HG03354 (cell line): ENCODE results near the gene PLEKHG5.

Source experiments
- ATAC-seq: cut with Tn5 transposase; IDR thresholded peaks from one replicate; pipeline ENCODE4 v1.9.1; 2021; ENCODE audit warnings: mild to moderate bottlenecking; ENCODE audit not compliant: unreplicated experiment, poor library complexity, severe bottlenecking

PLEKHG5 gene

DNA sequence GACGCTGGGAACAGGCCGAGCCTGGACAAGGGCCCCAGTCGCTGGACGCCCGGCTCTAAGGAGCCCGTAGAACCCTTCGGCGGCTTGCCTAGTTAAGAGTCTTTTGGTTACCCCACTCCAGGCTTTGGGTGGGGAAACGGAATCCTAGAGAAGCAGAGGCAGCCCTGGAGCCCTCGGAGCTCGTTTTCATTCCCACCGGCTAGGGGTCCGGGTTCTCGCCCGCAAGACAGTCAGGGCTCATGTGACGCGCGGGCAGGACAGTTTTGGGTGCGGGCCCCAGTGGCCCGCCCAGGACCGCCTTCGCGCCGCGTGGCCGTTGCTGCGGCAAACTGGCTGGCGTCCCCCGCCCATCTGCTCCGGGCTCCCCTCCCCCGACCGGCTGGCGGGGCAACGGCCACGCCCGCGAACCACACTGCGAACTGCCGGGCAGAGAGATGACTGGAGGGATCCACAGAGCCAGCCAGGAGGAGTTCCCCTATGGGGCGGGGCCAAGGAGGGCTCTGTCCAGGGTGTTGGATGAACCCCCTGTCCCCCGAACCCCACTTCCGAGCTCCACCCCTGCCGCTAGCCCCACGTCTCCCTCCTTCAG lies 70.9 kb downstream of the PLEKHG5 start:
- no peak for ATAC-seq

DNA sequence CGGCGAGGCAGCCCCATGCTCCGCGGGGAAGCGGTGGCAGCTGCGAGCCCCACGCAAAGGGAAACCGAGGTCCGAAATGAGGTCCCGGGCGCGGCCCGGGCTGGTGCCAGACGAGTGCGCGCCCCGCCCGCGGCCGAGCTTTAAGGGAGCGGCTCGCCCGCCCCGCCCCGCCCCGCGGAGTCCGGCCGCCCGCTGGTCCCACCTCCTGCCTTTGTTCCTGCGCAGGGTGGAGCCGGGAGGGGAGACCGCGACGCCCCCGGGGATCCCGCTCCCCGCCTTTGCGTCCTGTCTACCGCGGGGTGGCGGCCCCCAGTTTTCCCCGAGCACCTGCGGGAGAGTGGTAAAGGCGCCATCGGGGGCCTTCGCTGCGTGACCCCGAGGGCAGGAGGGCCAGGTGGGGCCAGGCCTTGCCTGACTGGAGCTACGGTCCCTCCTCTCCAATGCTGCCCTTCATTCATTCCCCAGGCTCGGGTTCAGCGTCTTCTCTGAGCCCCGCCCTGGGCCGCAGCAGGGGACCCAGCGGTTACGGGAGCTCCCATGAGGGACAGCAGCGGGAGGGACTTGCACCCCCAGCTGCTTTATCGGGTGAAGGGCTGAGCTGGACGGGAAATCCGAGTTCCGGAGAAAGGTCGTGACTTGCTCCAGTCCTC lies 71.5 kb downstream of the PLEKHG5 start, which contains the start of gene HES2:
Gene HES2, minus strand, starts transcription at position 116 of the 650 bp plus-strand sequence. Its CDS starts 99 bp downstream, at position 17.
- ATAC-seq, result no peak

GRCh38 chr1:6419397-6419803 lies 72.1 kb downstream of the PLEKHG5 start:
- ATAC-seq, result no peak

GRCh38 chr1:6418668-6419396 lies 72.6 kb downstream of the PLEKHG5 start:
- no peak for ATAC-seq

- ATAC-seq, result no peak
Observed at GRCh38 chr1:6417961-6418667, 73.4 kb downstream of the PLEKHG5 start.
